ENCODE results near the gene PIAS1.
"Not testable (repeated sequence)": the region's sequence is repeated elsewhere in the genome, so short reads cannot be mapped to it uniquely, and the experiment has no call there.

Gene PIAS1

GRCh38 chr15:68130851-68131250 lies 76.7 kb downstream of the PIAS1 start:
- DNase-seq = no peak

- no peak for DNase-seq
These were observed 83.0 kb downstream of the PIAS1 start for GRCh38 chr15:68137096-68137495.

- DNase-seq = no peak
These were observed 89.0 kb downstream of the PIAS1 start for GRCh38 chr15:68143129-68143528.

GRCh38 chr15:68143785-68144184 lies 89.7 kb downstream of the PIAS1 start:
- DNase-seq = no peak

DNA sequence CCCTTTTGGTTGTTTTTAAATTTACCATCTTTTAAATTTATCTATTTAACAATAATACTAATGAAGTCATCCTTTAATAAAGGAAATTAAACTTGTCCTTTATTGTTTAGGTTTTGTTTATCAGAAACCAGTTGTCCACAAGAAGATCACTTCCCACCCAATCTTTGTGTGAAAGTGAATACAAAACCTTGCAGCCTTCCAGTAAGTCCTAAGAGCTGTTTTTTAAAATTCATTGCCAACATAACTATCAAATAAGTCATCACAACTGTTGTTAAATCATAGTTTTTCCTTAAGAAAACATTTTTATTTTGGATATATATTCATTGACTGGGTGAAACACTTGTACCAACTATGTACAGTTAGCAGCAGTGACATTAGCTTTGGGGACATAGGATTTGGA lies 91.6 kb downstream of the PIAS1 start:
- no peak for DNase-seq

GRCh38 chr15:68148039-68148438 lies 93.9 kb downstream of the PIAS1 start:
- DNase-seq = no peak

DNA sequence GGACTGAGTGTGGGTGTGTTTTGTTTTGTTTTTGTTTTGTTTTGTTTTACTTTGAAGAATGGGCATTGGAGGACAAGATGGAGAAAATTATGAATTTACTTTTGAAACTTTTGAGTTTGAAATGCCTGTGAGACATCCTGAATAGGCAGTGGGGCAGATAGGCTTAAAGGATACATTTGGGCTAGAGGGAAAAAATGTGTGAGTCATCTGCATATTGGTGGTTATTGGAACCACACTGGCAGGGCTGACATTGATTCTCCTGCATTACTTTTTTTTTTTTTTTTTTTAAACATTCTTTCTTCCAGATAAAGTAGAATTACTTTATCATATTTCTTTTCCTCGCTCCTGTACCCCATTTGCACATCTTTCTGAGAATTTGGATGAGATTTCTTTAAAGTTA lies 94.9 kb downstream of the PIAS1 start:
- DNase-seq = no peak

- no peak for DNase-seq
These were observed 96.1 kb downstream of the PIAS1 start for GRCh38 chr15:68150187-68150586.

DNA sequence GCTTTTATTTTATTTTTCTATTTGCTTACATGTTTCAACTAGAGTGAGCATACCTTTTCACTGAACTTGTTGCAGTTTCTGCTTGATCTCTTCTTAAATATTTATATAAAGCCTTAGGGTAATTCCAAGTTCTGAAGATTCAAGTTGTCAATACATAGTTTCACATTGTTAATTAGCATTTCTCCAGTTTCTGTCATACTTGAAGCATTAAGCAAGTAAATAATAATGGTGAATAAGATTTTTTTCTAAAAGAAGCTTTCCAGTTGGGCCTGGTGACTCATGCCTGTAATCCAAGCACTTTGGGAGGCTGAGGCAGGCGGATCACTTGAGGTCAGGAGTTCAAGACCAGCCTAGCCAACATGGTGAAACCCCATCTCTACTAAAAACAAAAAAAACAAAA lies 97.2 kb downstream of the PIAS1 start:
- DNase-seq = no peak

- no peak for DNase-seq
These were observed 98.2 kb downstream of the PIAS1 start for GRCh38 chr15:68152342-68152741.

DNA sequence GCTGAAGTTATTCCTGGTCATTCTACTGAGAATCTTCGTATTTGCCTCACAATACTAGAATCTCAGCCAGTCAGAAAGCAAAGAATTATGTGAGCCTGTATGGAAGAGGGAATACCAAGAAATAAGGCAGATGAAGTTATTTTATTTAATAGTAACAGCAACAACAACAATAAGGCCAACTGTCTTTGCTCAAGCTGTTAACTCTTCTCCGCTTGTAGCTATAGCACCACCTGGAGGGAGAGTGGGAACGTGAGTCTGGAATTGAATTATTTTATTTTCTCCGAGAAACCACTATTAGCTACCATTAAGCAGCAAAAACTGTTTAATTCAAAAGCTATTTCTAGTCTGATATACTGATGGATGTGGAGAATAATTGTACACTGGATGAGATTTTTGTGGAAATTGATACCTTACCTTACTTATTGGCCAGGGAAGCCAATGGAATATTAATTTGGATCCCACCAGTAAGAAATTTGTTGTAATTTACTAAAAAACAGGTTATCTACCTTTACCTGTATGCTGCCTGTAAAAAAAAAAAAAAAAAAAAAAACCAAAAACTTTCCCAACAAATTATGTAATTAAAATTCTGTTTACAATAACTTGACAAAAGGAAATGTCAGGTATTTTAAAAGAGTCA lies 100.9 kb downstream of the PIAS1 start:
- DNase-seq = no peak

- DNase-seq = no peak
These were observed 103.0 kb downstream of the PIAS1 start for GRCh38 chr15:68157074-68157473.

DNA sequence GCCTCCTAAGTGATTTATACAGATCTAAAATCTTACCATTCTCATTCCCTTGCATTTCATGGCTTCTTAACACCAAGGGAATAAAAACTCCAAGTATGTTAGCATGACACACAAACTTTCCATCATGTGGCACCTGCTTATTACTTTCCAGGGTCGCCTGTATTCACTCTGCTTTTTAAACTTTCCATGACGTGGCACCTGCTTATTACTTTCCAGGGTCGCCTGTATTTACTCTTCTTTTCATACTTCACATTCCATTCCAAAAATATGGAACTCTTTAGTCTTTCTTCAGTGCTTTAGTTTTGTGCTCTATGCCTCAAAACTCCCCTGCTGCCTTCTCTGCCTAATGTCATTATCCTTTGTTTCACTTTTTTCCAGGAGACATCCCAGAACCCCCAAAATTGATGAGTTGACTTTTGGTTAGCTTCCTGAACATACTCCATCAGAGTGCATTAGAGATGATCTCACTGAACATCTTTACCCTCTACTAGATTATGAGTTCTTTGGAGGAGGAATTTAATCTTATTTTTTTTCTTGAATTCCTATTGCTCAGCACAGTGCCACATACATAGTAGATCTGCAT lies 104.0 kb downstream of the PIAS1 start:
- DNase-seq = no peak

DNA sequence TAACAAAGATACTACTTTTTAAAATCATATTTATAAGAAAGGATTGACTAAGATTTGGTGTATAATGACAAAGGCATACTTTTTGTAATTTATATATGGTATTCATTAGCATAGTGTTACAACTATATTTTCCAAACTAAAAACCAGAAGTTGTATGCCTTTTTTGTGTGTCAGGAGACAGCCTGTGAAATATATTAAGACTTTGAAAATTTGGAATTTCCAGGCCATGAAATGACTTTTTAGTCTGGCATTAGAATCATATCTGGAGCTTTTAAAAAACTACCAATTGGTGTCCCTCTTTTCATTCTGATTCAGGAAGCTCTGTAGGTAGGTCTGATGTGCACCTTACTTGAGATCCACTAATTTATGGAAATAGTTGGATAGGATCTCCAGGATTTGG lies 109.1 kb downstream of the PIAS1 start:
- DNase-seq = no peak

DNA sequence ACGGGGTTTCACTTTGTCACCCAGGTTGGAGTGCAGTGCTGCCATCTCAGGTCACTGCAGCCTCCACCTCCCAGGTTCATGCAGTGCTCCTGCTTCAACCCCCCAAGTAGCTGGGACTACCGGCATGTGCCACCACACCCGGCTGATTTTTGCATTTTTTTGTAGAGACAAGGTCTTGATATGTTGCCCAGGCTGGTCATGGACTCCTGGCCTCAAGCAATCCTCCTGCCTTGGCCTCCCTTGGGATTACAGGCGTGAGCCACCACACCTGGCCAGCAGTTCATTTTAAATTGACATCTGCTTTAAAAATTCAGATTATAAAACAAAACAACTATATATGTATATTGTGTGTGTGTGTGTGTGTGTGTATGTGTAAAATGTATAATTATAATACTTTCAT lies 112.7 kb downstream of the PIAS1 start:
- no peak for DNase-seq

GRCh38 chr15:68172037-68172436 lies 117.9 kb downstream of the PIAS1 start:
- DNase-seq = not testable (repeated sequence)

DNA sequence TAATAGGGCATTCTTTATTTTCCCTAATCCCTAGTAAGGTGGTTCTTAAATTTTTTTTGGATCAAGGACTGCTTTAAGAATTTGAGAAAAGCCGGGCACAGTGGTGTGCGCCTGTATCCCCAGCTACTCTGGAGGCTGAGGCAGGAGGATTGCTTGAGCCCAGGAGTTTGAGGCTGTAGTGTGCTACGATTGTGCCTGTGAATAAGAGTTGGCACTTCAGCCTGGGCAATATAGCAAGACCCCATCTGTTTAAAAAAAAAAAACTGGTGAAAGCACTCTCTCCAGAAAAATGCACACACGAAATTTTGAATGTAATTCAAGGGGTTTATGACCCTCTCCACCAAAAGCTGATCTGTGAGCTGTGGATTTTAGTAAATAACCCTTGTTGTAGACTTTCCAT lies 119.0 kb downstream of the PIAS1 start:
- DNase-seq = no peak

GRCh38 chr15:68175526-68175925 lies 121.4 kb downstream of the PIAS1 start:
- no peak for DNase-seq

- no peak for DNase-seq
These were observed 122.5 kb downstream of the PIAS1 start for GRCh38 chr15:68176601-68177000.

- DNase-seq = no peak
These were observed 123.6 kb downstream of the PIAS1 start for GRCh38 chr15:68177742-68178141.

- DNase-seq = no peak
These were observed 129.7 kb downstream of the PIAS1 start for GRCh38 chr15:68183616-68184315.

DNA sequence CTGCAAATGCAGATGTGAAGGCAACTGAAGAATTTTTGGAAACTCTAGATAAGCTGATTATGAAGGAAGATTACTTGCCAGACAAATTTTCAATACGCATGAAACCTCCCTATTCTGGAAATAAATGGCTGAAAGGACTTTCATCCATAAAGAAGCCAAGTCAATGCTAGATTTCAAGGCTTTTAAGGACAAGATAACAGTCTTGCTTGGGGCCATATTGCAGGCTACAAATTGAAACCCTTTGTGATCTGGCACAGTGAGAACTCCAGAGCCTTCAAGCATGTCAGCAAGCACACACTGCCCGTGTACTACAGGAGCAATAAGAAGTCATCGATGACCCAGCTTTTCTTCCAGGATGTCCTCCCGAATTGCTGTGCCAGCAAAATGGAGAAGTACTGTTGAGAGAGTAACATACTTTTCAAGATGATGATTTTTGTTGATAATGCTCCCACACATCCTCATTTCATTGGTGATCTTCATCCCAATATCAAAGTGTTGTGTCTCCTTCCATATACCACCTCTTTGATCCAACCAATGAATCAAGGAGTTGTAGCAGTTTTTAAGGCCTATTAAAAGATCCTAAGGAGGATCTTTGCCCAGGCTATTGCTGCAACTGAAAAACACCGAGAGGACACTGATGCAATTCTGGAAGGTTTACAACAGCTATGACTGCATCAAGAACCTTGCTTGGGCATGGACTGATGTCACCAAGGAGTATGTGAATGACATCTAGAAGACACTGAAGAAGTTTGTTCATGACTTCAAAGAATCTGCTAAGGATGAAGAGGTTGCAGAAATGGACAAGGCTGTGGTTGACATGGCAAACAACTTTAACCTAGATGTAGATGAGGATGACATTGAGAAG lies 130.7 kb downstream of the PIAS1 start:
- no peak for DNase-seq

DNA sequence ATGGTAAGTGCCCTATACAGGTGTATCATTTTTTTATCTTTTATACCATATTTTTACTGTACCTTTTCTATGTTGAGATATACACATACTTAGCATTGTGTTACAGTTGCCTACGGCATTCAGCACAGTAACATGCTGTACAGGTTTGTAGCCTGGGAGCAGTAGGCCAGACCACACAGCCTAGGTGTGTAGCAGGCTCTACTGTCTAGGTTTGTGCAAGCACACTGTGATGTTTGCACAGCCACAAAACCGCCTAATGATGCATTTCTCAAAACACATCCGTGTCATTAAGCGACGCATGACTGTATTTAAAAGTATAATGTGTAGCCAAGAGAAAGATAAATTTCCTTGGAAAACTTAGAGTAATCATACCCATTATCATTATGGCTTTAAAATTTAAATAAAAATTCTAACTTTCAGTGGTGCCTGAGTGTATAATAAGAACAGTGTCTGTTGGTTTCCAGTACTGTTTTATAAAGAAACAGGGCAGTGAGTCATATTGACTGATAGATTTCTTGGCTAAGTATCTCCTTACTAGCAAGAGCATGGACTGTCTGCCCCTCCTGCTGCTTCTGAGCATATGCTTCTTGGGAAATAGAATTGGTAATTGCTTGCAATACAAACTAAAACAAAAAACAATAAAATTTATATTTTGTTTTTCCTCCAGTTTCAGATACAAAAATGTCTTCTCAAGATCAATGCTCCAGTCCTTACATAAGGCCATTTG lies 132.7 kb downstream of the PIAS1 start:
- no peak for DNase-seq
